GM21737 (cell line): ENCODE measurements around the gene DPY19L3.
"Not testable (repeated sequence)": the region's sequence is repeated elsewhere in the genome, so short reads cannot be mapped to it uniquely, and the experiment has no call there.

ENCODE experiments used
- ATAC-seq: cut with Tn5 transposase; IDR thresholded peaks from one replicate; pipeline ENCODE4 v1.9.1; 2021; ENCODE audit warnings: mild to moderate bottlenecking, moderate library complexity; ENCODE audit not compliant: unreplicated experiment

DPY19L3 gene

DNA sequence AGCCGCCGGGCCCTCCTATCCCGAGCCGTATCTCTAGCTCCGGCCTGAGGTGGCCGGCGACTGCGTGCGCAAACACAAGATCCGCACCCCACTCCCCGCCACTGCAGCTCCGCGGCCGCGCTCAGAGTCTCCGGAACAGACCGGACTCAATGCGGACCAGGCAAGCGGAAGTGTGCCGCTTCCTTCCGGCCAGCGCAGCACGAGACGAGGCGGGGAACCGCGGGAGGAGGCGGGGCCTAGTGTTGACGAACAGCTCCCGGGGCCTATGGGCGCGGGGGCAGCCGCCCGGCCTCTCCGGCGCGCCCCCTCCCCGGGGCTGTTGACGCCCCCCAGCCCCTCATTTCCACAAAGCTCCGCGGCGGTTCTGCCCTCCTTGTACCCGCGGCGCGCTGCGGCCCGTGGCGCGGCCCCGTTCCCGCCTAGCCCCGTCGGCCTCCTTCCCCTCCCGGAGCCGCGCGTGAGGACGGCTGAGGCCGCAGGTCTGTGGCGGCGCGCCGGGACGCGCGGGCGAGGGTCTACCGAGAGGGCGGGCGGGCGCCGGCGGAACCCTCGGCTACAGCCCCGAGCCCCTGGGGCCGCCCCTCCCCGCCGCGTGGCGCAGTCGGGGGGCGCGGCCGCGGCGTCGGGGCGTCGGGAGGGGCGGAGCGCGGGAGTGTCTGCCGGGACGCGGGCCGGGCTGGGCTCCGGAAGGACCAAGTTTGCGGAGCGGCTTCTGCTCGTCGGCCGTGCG is at the start of gene DPY19L3:
Gene DPY19L3 (plus strand): TSS at position 340 of the 730 bp plus-strand sequence. CDS start 2,484 bp downstream, outside the sequence.
- peak; percentile 92 for ATAC-seq

GRCh38 chr19:32357720-32358119 is 47.9 kb upstream of the DPY19L3 start:
- ATAC-seq, result no peak

- no peak for ATAC-seq
Observed at GRCh38 chr19:32358321-32358720, 47.2 kb upstream of the DPY19L3 start.

- no peak for ATAC-seq
Observed at GRCh38 chr19:32359581-32359980, 46.0 kb upstream of the DPY19L3 start.

GRCh38 chr19:32361574-32362317 is 43.8 kb upstream of the DPY19L3 start:
- no peak for ATAC-seq

- ATAC-seq, result no peak
Observed at GRCh38 chr19:32362318-32362691, 43.3 kb upstream of the DPY19L3 start.

DNA sequence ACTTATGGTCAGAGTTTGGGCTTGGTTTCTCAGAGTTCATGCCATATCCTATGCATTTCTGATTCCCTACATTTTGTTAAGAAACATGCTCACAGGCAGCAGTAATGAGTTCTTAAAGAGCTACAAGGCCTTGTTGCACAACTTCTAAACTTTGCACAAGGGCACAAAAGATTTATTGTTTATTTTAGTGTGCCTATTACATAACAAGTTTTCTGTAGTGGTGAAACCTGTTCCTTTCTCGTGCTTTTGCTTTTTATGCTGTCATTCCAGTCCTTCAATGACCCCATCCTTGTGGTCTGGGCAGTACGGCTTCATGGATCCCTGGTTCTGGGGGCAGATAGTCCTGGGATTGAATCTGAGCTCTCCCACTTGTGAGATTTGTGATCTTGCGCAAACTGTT is 42.4 kb upstream of the DPY19L3 start:
- ATAC-seq, result no peak

GRCh38 chr19:32363632-32364031 is 41.9 kb upstream of the DPY19L3 start:
- ATAC-seq, result no peak

DNA sequence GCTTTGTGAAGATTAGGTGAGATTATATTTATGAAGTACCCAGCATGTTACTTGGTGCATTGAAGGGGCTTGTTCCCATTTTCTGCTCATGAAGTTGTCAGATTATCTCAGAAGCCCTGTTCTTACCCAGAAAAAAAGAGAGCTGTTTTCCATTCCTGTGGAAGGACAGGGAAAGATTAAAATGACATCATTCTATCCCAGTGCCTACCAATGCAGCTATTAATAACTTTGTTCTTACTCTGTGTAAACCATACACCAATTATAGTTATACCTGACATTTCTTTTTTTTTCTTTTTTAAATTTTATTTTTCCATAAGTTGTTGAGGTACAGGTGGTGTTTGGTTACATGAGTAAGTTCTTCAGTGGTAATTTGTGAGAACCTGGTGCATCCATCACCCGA is 41.5 kb upstream of the DPY19L3 start:
- no peak for ATAC-seq

DNA sequence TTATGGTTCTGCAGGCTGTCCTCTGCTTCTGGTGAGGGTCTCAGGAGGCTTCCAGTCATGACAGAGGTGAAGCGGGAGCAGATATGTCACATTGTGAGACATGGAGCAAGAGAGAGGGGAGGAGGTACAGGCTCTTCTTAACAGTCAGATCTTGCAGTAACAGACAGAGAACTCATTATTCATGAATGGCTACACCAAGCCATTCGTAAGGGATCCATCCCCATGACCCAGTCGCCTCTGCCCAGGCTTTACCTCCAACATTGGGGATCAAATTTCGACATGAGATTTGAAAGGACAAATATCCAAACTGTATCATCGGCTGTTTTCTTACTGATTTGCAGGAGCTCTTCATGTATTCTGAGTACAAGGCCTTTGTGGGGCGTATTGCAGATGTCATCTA is 38.5 kb upstream of the DPY19L3 start:
- ATAC-seq, result no peak

- no peak for ATAC-seq
Observed at GRCh38 chr19:32367948-32368536, 37.5 kb upstream of the DPY19L3 start.

DNA sequence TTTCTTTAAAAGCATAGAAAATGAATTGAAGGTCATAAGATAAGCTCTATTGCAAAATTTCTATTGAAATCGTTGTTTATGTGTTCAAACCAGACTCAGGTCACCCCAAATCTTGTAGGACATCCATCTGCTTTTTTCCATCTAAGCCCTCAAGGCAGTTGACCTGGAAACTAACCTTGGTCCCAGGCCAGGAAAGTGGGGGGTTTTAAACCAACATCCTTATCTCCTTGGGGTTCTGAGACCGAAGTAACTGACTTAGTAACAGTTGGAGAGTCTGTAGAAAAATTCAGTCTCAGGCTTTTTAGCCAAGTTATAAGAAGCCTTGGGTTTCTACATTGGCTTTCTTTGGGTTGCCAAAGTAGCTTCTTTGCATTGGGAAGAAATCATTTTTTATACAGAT is 36.8 kb upstream of the DPY19L3 start:
- no peak for ATAC-seq

GRCh38 chr19:32372726-32373517 is 32.6 kb upstream of the DPY19L3 start:
- ATAC-seq, result no peak

DNA sequence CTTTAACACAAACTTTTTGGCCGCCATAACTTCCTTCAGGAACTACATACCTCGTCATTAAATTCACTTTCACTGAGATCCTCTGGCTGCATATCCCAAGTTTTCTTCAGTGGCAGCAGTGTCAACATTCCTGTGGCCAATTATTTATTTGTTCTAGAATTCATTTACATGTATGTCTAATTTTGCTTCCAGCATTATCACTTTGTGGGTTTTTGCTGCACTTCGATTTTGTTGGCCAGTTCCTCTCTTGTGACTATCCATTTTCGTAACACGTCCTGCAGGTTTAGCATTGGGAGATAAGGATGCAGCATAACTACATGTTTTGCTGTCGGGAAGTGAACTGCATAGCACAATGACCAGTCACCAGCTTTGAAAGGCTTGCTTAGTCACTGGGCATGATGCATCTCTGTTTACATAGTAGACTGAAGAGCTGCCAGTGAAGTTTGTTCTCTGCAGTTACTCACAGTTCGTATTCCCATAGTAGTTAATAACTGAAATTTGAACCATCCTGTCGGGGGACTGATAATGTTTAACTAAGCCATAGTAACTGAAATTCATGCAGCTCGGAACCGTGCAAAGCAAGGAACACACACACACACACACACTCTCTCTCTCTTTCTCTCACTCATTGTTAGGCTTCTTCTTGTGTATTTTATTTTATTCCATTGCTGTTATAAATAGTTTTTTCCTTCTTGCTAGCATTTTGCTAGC is 31.8 kb upstream of the DPY19L3 start:
- no peak for ATAC-seq

GRCh38 chr19:32374362-32374761 is 31.2 kb upstream of the DPY19L3 start:
- not testable (repeated sequence) for ATAC-seq

DNA sequence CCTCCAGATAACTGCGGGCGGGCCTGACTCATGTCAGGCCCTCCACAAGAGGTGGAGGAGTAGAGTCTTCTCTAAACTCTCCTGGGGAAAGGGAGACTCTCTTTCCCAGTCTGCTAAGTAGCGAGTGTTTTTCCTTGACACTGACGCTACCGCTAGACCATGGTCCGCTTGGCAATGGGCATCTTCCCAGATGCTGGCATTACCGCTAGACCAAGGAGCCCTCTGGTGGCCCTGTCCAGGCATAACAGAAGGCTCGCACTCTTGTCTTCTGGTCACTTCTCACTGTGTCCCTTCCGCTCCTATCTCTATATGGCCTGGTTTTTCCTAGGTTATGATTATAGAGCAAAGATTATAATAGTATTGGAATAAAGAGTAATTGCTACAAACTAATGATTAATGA is 28.5 kb upstream of the DPY19L3 start:
- not testable (repeated sequence) for ATAC-seq

GRCh38 chr19:32380269-32380668 is 25.3 kb upstream of the DPY19L3 start:
- ATAC-seq, result no peak

GRCh38 chr19:32387701-32388392 is 17.7 kb upstream of the DPY19L3 start:
- ATAC-seq, result no peak

DNA sequence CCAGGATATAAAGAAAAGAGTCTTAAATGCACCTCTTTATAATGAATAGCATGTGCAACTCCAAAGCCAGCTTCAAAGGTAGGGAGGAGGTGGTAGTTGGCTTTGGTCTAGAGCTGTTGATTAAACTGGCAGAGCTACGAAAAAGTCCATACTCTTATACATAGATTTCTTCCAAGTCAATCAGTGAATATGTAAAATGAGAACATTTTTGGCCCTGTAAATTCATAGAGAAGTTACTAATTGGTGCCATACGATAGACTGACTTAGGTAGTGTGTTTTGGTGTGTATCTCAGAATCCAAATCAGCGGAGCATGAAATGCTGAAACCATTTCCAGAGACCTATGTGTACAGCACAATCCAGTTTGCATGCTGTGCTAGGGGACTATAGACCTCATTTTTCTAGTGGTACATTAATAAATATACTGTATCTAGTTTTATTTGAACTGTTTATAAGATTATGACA is 17.1 kb upstream of the DPY19L3 start:
- no peak for ATAC-seq

DNA sequence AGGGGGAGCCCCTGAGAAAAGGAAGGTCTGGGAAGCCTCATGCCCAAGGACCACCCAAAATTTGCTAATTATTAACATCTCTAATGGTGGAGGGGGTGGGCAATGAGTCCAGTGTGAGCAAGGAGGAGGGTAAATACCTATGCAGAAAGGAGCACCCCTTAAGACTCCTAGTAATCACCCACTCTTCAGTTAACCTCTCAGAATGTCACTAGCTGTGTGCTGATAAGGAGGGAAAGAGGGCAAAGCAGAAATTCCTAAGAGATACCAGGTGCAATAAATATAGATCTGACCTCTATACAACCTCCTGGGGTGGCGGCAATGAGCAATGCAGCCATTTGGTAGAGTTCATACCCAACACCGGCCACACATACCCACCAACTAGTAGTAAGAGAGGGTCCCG is 12.7 kb upstream of the DPY19L3 start:
- ATAC-seq, result no peak
